ENCODE data around the gene FTSJ1. TPM values are rescaled to one million over a fixed set of nuclear protein-coding genes. Genes with fewer than 3 reads are reported as not detected.

The FTSJ1 gene
- total RNA-seq, 5 donors from 2014 or later (not counting 1 experiment from before 2014, with no cell fraction given), result 51.4 to 64.9 (median 56.8) TPM

DNA sequence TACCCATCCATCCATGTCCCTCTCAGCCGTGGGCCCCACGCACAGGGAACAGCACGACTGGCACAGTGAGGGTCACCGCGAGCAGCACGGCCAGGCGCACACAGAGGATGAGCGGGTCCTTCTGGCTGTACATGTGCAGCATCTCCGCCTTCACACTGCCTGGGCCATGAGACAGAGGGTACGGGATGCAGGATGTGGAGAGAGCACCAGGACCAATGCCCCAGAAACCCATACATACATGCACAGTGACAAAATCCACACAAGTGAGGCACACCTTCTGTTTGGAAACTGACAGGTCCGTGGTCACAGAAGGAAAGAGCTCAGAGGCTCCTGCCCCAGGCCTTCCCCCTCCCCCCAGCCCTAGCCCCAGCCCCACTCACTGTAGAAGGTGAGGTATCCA, 15.4 kb upstream of the FTSJ1 start:
- no peak overlapping the region for H3K4me3 Mint-ChIP-seq
- H3K27me3 Mint-ChIP-seq, result peaks cover 0 to 14% of the 10 kb centered on the region in 2 donors
- H3K27ac Mint-ChIP-seq, result no peak overlapping the region
- peaks cover 0 to 12% (median 4%) of the 10 kb centered on the region in 3 donors for H3K4me1 Mint-ChIP-seq
- ATAC-seq (replicated peaks in 1 of 4) (no peak), DNase-seq (no peak)
- H3K4me3 ChIP-seq (ENCODE audit: control insufficient read depth in 1 of 2, extremely low read depth in 1 of 2, low read length in 1 of 2), result no peak overlapping the region
- H3K27ac ChIP-seq (ENCODE audit: low read length), result no peak overlapping the region
- H3K36me3 ChIP-seq (ENCODE audit: control insufficient read depth in 2 of 2, extremely low read depth in 1 of 2, insufficient read depth in 1 of 2, low read length in 1 of 2), result peaks cover 0 to 12% of the 10 kb centered on the region in 2 donors
- H3K36me3 Mint-ChIP-seq, result peaks cover 32% of the 10 kb centered on the region
- ChIA-PET POLR2A (no interaction called here), CTCF (no interaction called here)
- peaks cover 0 to 2% of the 10 kb centered on the region in 2 experiments for H3K4me1 ChIP-seq (ENCODE audit: control insufficient read depth in 1 of 2, extremely low read depth in 1 of 2, insufficient read depth in 2 of 2, low read length in 2 of 2)
- no peaks in the 10 kb centered on the region for H3K9me3 ChIP-seq
- no peaks in the 10 kb centered on the region for H3K9me3 Mint-ChIP-seq
- no CpG with 5 or more reads among the region's 11 CpGs for WGBS (ENCODE audit: insufficient coverage)
- no peaks in the 10 kb centered on the region for H3K27me3 ChIP-seq (replicated peaks in 1 of 2; ENCODE audit: control insufficient read depth in 2 of 2, extremely low read depth in 1 of 2, insufficient read depth in 2 of 2, low read length in 1 of 2)

GRCh38 chrX:48461830-48462229, 14.2 kb upstream of the FTSJ1 start:
- no peak overlapping the region for H3K4me3 ChIP-seq (ENCODE audit: control insufficient read depth in 1 of 2, extremely low read depth in 1 of 2, low read length in 1 of 2)
- CTCF ChIA-PET, result no interaction called here
- no peaks in the 10 kb centered on the region for H3K9me3 ChIP-seq
- no peak overlapping the region for H3K4me3 Mint-ChIP-seq
- peaks cover 0 to 12% of the 10 kb centered on the region in 2 donors for H3K36me3 ChIP-seq (ENCODE audit: control insufficient read depth in 2 of 2, extremely low read depth in 1 of 2, insufficient read depth in 1 of 2, low read length in 1 of 2)
- H3K27me3 ChIP-seq (replicated peaks in 1 of 2; ENCODE audit: control insufficient read depth in 2 of 2, extremely low read depth in 1 of 2, insufficient read depth in 2 of 2, low read length in 1 of 2), result no peaks in the 10 kb centered on the region
- peaks cover 0 to 14% of the 10 kb centered on the region in 2 donors for H3K27me3 Mint-ChIP-seq
- H3K4me1 ChIP-seq (ENCODE audit: control insufficient read depth in 1 of 2, extremely low read depth in 1 of 2, insufficient read depth in 2 of 2, low read length in 2 of 2), result peaks cover 0 to 3% of the 10 kb centered on the region in 2 experiments
- POLR2A ChIA-PET, result no interaction called here
- no peak overlapping the region for H3K27ac Mint-ChIP-seq
- no peak for DNase-seq
- 100% methylated on average over 4 of the region's 6 CpGs for WGBS (ENCODE audit: insufficient coverage)
- peaks cover 35% of the 10 kb centered on the region for H3K36me3 Mint-ChIP-seq
- no peaks in the 10 kb centered on the region for H3K9me3 Mint-ChIP-seq
- ATAC-seq (replicated peaks in 1 of 4), result no peak
- peaks cover 3 to 15% (median 6%) of the 10 kb centered on the region in 3 donors for H3K4me1 Mint-ChIP-seq
- no peak overlapping the region for H3K27ac ChIP-seq (ENCODE audit: low read length)

DNA sequence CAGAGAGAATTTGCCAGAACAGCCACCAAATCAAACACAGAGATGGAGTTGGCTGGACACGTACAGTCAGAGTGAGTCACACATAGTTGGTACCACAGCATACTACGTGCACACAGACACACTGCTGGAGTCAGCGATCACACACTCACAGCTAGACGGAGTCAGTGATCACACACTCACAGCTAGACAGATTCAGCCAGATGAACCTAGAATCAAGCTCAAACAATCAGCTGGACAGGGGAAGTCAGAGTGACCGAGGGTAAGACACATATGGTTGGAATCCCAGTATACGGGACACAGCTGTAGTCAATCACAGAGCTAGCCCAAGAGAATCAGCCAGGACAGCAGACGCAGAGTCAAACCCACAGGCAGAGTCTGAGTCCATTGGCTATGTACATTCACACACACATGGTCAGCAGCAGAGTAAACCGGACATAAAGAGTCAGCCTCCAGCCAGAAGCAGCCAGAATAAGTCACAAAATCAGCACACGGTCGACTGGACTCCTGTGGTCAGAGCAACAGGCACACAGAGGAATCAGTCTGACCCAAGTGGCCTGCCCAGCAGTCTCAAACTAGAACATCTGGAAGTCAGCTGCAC, 10.6 kb upstream of the FTSJ1 start:
- POLR2A ChIA-PET, result interaction anchor here in 1 of 2 donors (0.5 kb wide), 1 partner anchor 112 kb away, joined by 3 read pairs; no protein-coding TSS in a partner anchor
- H3K4me1 ChIP-seq (ENCODE audit: control insufficient read depth in 1 of 2, extremely low read depth in 1 of 2, insufficient read depth in 2 of 2, low read length in 2 of 2), result peaks cover 0 to 24% of the 10 kb centered on the region in 2 experiments
- H3K27me3 Mint-ChIP-seq, result peaks cover 0 to 14% of the 10 kb centered on the region in 2 donors
- H3K27ac ChIP-seq (ENCODE audit: low read length), result no peak overlapping the region
- CTCF ChIA-PET, result interaction anchor here in 1 of 2 donors (0.6 kb wide), 1 partner anchor 38 kb away, joined by 3 read pairs; no protein-coding TSS in a partner anchor
- peaks cover 0 to 7% of the 10 kb centered on the region in 2 donors for H3K36me3 ChIP-seq (ENCODE audit: control insufficient read depth in 2 of 2, extremely low read depth in 1 of 2, insufficient read depth in 1 of 2, low read length in 1 of 2)
- H3K4me1 Mint-ChIP-seq, result peaks cover 13 to 36% (median 28%) of the 10 kb centered on the region in 3 donors
- no peaks in the 10 kb centered on the region for H3K9me3 Mint-ChIP-seq
- H3K4me3 Mint-ChIP-seq, result no peak overlapping the region
- no peak overlapping the region for H3K27ac Mint-ChIP-seq
- ATAC-seq (replicated peaks in 1 of 4) (no peak), DNase-seq (no peak)
- no peak overlapping the region for H3K4me3 ChIP-seq (ENCODE audit: control insufficient read depth in 1 of 2, extremely low read depth in 1 of 2, low read length in 1 of 2)
- no peaks in the 10 kb centered on the region for H3K27me3 ChIP-seq (replicated peaks in 1 of 2; ENCODE audit: control insufficient read depth in 2 of 2, extremely low read depth in 1 of 2, insufficient read depth in 2 of 2, low read length in 1 of 2)
- no peaks in the 10 kb centered on the region for H3K9me3 ChIP-seq
- peaks cover 19% of the 10 kb centered on the region for H3K36me3 Mint-ChIP-seq
- 89% methylated on average over 7 of the region's 10 CpGs for WGBS (ENCODE audit: insufficient coverage)

DNA sequence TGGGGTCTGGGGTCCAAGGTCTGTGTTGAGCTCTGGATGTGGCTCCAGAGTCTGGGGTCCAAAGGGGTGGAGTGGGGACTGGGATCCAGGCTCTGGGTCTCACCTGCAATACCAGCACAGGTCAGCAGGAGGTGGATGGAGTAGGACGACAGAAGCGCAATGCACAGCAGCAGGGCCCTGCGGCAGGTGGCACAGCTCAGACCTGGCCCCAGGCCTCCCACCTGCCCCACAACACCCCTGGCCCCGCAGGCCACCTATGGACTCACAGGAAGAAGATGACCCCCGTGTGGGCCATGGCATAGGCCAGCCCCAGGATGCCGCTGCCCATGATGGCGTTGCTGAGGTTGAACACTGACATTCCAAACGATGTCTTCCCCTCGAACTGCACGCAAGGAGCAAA, 9.3 kb upstream of the FTSJ1 start:
- 91% methylated on average over 3 of the region's 10 CpGs for WGBS (ENCODE audit: insufficient coverage)
- H3K36me3 ChIP-seq (ENCODE audit: control insufficient read depth in 2 of 2, extremely low read depth in 1 of 2, insufficient read depth in 1 of 2, low read length in 1 of 2), result no peaks in the 10 kb centered on the region
- DNase-seq (peak in 3 of 35 experiments; percentile 12 to 17 (median 14)), ATAC-seq (replicated peaks in 1 of 4) (no peak)
- Mint-ChIP-seq H3K4me1 (peaks cover 13 to 36% (median 28%) of the 10 kb centered on the region in 3 donors), H3K9me3 (no peaks in the 10 kb centered on the region), H3K36me3 (peaks cover 13% of the 10 kb centered on the region), H3K27ac (no peak overlapping the region), H3K27me3 (peaks cover 0 to 7% of the 10 kb centered on the region in 2 donors), H3K4me3 (peak overlapping the region in 2 of 3 donors; percentile 31 to 88)
- no peak overlapping the region for H3K27ac ChIP-seq (ENCODE audit: low read length)
- H3K4me1 ChIP-seq (ENCODE audit: control insufficient read depth in 1 of 2, extremely low read depth in 1 of 2, insufficient read depth in 2 of 2, low read length in 2 of 2), result peaks cover 0 to 24% of the 10 kb centered on the region in 2 experiments
- POLR2A ChIA-PET, result no interaction called here
- CTCF ChIA-PET, result no interaction called here
- H3K27me3 ChIP-seq (replicated peaks in 1 of 2; ENCODE audit: control insufficient read depth in 2 of 2, extremely low read depth in 1 of 2, insufficient read depth in 2 of 2, low read length in 1 of 2), result no peaks in the 10 kb centered on the region
- H3K4me3 ChIP-seq (ENCODE audit: control insufficient read depth in 1 of 2, extremely low read depth in 1 of 2, low read length in 1 of 2), result no peak overlapping the region
- no peaks in the 10 kb centered on the region for H3K9me3 ChIP-seq

DNA sequence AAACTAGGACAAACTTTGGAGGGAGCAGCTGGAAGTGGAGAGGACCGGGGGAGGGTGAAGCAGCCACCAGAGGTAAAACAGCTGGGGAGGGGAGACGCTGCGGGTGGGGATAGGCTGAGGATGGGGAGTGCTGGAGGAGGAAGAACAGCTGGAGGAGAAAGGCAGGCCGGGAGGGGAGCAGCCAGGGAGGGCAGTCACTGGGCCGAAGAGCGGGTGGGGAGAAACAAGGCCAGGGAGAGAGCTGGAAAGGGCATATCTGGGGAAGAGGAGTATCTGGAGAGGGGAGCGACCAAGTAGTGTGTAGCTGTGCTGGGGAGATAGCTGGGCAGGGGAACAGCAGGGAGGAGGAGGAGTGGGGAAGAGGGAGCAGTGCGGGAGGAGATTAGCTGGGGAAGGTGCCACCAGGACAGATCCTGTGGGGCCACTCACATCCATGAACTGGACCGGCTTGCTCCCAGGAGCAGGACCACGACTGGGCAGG, 8.7 kb upstream of the FTSJ1 start:
- Mint-ChIP-seq H3K9me3 (no peaks in the 10 kb centered on the region), H3K27ac (peak overlapping the region in 1 of 2 donors; percentile 28), H3K4me1 (peaks cover 13 to 36% (median 28%) of the 10 kb centered on the region in 3 donors), H3K27me3 (peaks cover 0 to 7% of the 10 kb centered on the region in 2 donors), H3K4me3 (peak overlapping the region in 2 of 3 donors; percentile 88 to 93), H3K36me3 (peaks cover 13% of the 10 kb centered on the region)
- no peak overlapping the region for H3K27ac ChIP-seq (ENCODE audit: low read length)
- peaks cover 0 to 24% of the 10 kb centered on the region in 2 experiments for H3K4me1 ChIP-seq (ENCODE audit: control insufficient read depth in 1 of 2, extremely low read depth in 1 of 2, insufficient read depth in 2 of 2, low read length in 2 of 2)
- H3K27me3 ChIP-seq (replicated peaks in 1 of 2; ENCODE audit: control insufficient read depth in 2 of 2, extremely low read depth in 1 of 2, insufficient read depth in 2 of 2, low read length in 1 of 2), result no peaks in the 10 kb centered on the region
- DNase-seq (no peak), ATAC-seq (replicated peaks in 1 of 4) (no peak)
- 100% methylated on average over 1 of the region's 10 CpGs for WGBS (ENCODE audit: insufficient coverage)
- POLR2A ChIA-PET, result no interaction called here
- CTCF ChIA-PET, result no interaction called here
- H3K4me3 ChIP-seq (ENCODE audit: control insufficient read depth in 1 of 2, extremely low read depth in 1 of 2, low read length in 1 of 2), result no peak overlapping the region
- H3K9me3 ChIP-seq, result no peaks in the 10 kb centered on the region
- H3K36me3 ChIP-seq (ENCODE audit: control insufficient read depth in 2 of 2, extremely low read depth in 1 of 2, insufficient read depth in 1 of 2, low read length in 1 of 2), result no peaks in the 10 kb centered on the region

- WGBS (ENCODE audit: insufficient coverage), result 0% methylated on average over 1 of the region's 18 CpGs
- POLR2A ChIA-PET, result interaction anchor here in 1 of 2 donors (0.6 kb wide), 1 partner anchor 107 kb away, joined by 5 read pairs; no protein-coding TSS in a partner anchor
- H3K9me3 Mint-ChIP-seq, result no peaks in the 10 kb centered on the region
- H3K27me3 Mint-ChIP-seq, result peaks cover 0 to 4% of the 10 kb centered on the region in 2 donors
- Histone ChIP-seq H3K9me3 (no peaks in the 10 kb centered on the region), H3K4me3 (ENCODE audit: control insufficient read depth in 1 of 2, extremely low read depth in 1 of 2, low read length in 1 of 2) (peak overlapping the region; percentile 68 to 72), H3K4me1 (ENCODE audit: control insufficient read depth in 1 of 2, extremely low read depth in 1 of 2, insufficient read depth in 2 of 2, low read length in 2 of 2) (peaks cover 0 to 24% of the 10 kb centered on the region in 2 experiments), H3K36me3 (ENCODE audit: control insufficient read depth in 2 of 2, extremely low read depth in 1 of 2, insufficient read depth in 1 of 2, low read length in 1 of 2) (no peaks in the 10 kb centered on the region), H3K27ac (ENCODE audit: low read length) (no peak overlapping the region), H3K27me3 (replicated peaks in 1 of 2; ENCODE audit: control insufficient read depth in 2 of 2, extremely low read depth in 1 of 2, insufficient read depth in 2 of 2, low read length in 1 of 2) (no peaks in the 10 kb centered on the region)
- CTCF ChIA-PET, result interaction anchor here (0.6 to 0.7 kb wide), 3 partner anchors 443 to 1548 kb away, joined by 4 to 7 read pairs (median 7); partner anchors contain the start of gene SLC35A2 (in 1 of the 2)
- peaks cover 13 to 33% (median 28%) of the 10 kb centered on the region in 3 donors for H3K4me1 Mint-ChIP-seq
- peak overlapping the region; percentile 4 to 23 for H3K27ac Mint-ChIP-seq
- H3K36me3 Mint-ChIP-seq, result peaks cover 13% of the 10 kb centered on the region
- ATAC-seq (replicated peaks in 1 of 4), result peak; percentile 52 to 63 (median 56)
- peak overlapping the region; percentile 85 to 93 (median 88) for H3K4me3 Mint-ChIP-seq
- DNase-seq, result peak in 8 of 35 experiments; percentile 12 to 32 (median 17)
Observed at GRCh38 chrX:48468247-48468671, 7.7 kb upstream of the FTSJ1 start.
